ENCODE measurements around the gene METTL22. TPM values are rescaled to one million over a fixed set of nuclear protein-coding genes. Genes with fewer than 3 reads are reported as not detected.

METTL22 gene
- total and polyA plus RNA-seq, 4 donors, result 17.9 to 39.4 (median 32.4) TPM

DNA sequence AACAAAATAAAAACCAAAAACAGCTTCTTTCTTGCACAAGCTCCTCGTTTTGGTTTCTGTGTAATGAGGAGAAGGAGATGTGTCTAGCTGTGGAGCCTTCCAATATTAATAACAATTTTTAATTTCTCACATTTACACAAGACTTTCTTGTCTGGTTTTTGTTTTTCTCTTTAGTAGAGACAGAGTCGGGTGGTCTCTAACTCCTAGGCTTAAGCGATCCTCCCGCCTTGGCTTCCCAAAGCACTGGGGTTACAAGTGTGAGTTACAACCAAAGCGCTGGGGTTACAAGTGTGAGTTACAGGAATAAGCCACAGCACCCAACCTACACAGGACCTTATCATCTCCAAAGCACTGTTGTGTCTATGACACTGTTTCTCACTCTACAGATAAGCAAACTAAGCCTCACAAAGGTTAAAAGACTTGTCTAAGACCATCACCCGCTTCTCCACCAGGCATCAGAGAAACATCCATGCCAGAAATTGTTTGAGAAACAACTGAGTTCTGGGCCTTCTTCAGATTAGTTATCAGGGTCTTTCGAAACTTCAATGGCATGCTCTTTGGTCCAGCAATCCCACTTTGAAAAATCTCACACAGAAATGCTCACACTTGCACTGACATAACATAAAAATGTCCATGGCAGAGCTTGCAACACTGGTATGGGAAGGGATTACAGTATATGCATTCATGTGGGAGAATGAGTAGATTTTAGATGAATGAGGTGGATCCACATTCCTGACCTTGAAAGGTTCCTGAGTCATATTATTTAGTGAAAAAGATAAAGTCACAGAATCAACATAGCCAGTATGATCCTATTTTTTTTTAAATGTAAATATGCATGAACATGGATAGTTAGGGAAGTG lies 56.8 kb downstream of the METTL22 start:
- Histone ChIP-seq H3K4me1 (ENCODE audit: control insufficient read depth in 5 of 5, insufficient read depth in 5 of 5, low read length in 5 of 5) (peaks cover 0 to 16% (median 0%) of the 10 kb centered on the region in 5 donors), H3K4me3 (no peak overlapping the region), H3K9ac (ENCODE audit: insufficient read depth in 1 of 2, low read length in 2 of 2) (no peak overlapping the region), H3K36me3 (ENCODE audit: control insufficient read depth in 4 of 4, insufficient read depth in 4 of 4, low read length in 4 of 4) (no peaks in the 10 kb centered on the region), H3K9me3 (ENCODE audit: control insufficient read depth in 4 of 4, insufficient read depth in 3 of 4, low read length in 3 of 4) (peaks cover 0 to 7% (median 1%) of the 10 kb centered on the region in 4 donors), H3K27me3 (ENCODE audit: control insufficient read depth in 3 of 3, insufficient read depth in 3 of 3, low read length in 2 of 3) (no peaks in the 10 kb centered on the region), H3K27ac (ENCODE audit: low read depth in 1 of 2, low read length in 1 of 2) (no peak overlapping the region)
- no peak for ATAC-seq (ENCODE audit: insufficient read depth, low FRiP score)
- WGBS, 2 donors, result 89 to 90% methylated on average over 7 of the region's 7 CpGs
- TF ChIP-seq, protein P1, sequence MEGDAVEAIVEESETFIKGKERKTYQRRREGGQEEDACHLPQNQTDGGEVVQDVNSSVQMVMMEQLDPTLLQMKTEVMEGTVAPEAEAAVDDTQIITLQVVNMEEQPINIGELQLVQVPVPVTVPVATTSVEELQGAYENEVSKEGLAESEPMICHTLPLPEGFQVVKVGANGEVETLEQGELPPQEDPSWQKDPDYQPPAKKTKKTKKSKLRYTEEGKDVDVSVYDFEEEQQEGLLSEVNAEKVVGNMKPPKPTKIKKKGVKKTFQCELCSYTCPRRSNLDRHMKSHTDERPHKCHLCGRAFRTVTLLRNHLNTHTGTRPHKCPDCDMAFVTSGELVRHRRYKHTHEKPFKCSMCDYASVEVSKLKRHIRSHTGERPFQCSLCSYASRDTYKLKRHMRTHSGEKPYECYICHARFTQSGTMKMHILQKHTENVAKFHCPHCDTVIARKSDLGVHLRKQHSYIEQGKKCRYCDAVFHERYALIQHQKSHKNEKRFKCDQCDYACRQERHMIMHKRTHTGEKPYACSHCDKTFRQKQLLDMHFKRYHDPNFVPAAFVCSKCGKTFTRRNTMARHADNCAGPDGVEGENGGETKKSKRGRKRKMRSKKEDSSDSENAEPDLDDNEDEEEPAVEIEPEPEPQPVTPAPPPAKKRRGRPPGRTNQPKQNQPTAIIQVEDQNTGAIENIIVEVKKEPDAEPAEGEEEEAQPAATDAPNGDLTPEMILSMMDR (IDR thresholded peaks at IDR 0.05; ENCODE audit: control extremely low read depth, extremely low read depth), result no peak
- peak in 2 of 3 donors; percentile 6 to 19 for DNase-seq

GRCh38 chr16:8679151-8679550 lies 57.7 kb downstream of the METTL22 start:
- H3K36me3 ChIP-seq (ENCODE audit: control insufficient read depth in 4 of 4, insufficient read depth in 4 of 4, low read length in 4 of 4), result no peaks in the 10 kb centered on the region
- DNase-seq, result no peak
- H3K9me3 ChIP-seq (ENCODE audit: control insufficient read depth in 4 of 4, insufficient read depth in 3 of 4, low read length in 3 of 4), result peaks cover 0 to 7% (median 1%) of the 10 kb centered on the region in 4 donors
- WGBS, 2 donors, result 90 to 94% methylated on average over 2 of the region's 2 CpGs
- no peaks in the 10 kb centered on the region for H3K27me3 ChIP-seq (ENCODE audit: control insufficient read depth in 3 of 3, insufficient read depth in 3 of 3, low read length in 2 of 3)
- ATAC-seq (ENCODE audit: insufficient read depth, low FRiP score), result no peak
- no peak overlapping the region for H3K9ac ChIP-seq (ENCODE audit: insufficient read depth in 1 of 2, low read length in 2 of 2)
- TF ChIP-seq, protein P1 (IDR thresholded peaks at IDR 0.05; ENCODE audit: control extremely low read depth, extremely low read depth), result no peak
- H3K4me1 ChIP-seq (ENCODE audit: control insufficient read depth in 5 of 5, insufficient read depth in 5 of 5, low read length in 5 of 5), result peaks cover 0 to 12% (median 0%) of the 10 kb centered on the region in 5 donors
- no peak overlapping the region for H3K4me3 ChIP-seq
- H3K27ac ChIP-seq (ENCODE audit: low read depth in 1 of 2, low read length in 1 of 2), result no peak overlapping the region

- 84 to 90% methylated on average over 9 of the region's 9 CpGs for WGBS, 2 donors
- TF ChIP-seq, protein P1 (IDR thresholded peaks at IDR 0.05; ENCODE audit: control extremely low read depth, extremely low read depth), result no peak
- DNase-seq (no peak), ATAC-seq (ENCODE audit: insufficient read depth, low FRiP score) (no peak)
- Histone ChIP-seq H3K4me3 (no peak overlapping the region), H3K9ac (ENCODE audit: insufficient read depth in 1 of 2, low read length in 2 of 2) (no peak overlapping the region), H3K27ac (ENCODE audit: low read depth in 1 of 2, low read length in 1 of 2) (no peak overlapping the region), H3K4me1 (ENCODE audit: control insufficient read depth in 5 of 5, insufficient read depth in 5 of 5, low read length in 5 of 5) (no peaks in the 10 kb centered on the region), H3K9me3 (ENCODE audit: control insufficient read depth in 4 of 4, insufficient read depth in 3 of 4, low read length in 3 of 4) (peaks cover 0 to 7% (median 1%) of the 10 kb centered on the region in 4 donors), H3K36me3 (ENCODE audit: control insufficient read depth in 4 of 4, insufficient read depth in 4 of 4, low read length in 4 of 4) (no peaks in the 10 kb centered on the region), H3K27me3 (ENCODE audit: control insufficient read depth in 3 of 3, insufficient read depth in 3 of 3, low read length in 2 of 3) (no peaks in the 10 kb centered on the region)
Measured at GRCh38 chr16:8682551-8683259, 61.2 kb downstream of the METTL22 start.
